Liver (tissue), 9 donors: ENCODE measurements around the gene CD82. TPM values are rescaled to one million over a fixed set of nuclear protein-coding genes. Genes with fewer than 3 reads are reported as not detected.

Experiments used
- DNase-seq: peaks from one replicate; pipeline ENCODE4 v3.0.0-alpha.2; 2017; ENCODE audit warnings: low spot score
- H3K27ac ChIP-seq, 2 donors: one replicate each; pipeline ENCODE4 v1.7.0; 2013; ENCODE audit warnings: inconsistent platforms in 2 of 2, low read length in 2 of 2, control low read depth in 1 of 2, low read depth in 1 of 2, mild to moderate bottlenecking in 1 of 2
- H3K27me3 ChIP-seq, 4 donors: one replicate each; pipeline versions ENCODE4 v1.6.1 to v1.7.0; 2013; ENCODE audit warnings: low read length in 3 of 4, inconsistent platforms in 1 of 4, mild to moderate bottlenecking in 1 of 4, moderate library complexity in 1 of 4; ENCODE audit not compliant: control insufficient read depth in 4 of 4, insufficient read depth in 4 of 4
- H3K36me3 ChIP-seq, 4 donors: one replicate each; pipeline versions ENCODE4 v1.6.1 to v1.7.0; 2013; ENCODE audit warnings: low read length in 3 of 4, mild to moderate bottlenecking in 3 of 4, low read depth in 1 of 4, moderate library complexity in 1 of 4; ENCODE audit not compliant: control insufficient read depth in 4 of 4, insufficient read depth in 3 of 4
- H3K4me1 ChIP-seq, 4 donors: one replicate each; pipeline versions ENCODE4 v1.6.1 to v1.7.0; 2013; ENCODE audit warnings: low read length in 3 of 4, mild to moderate bottlenecking in 3 of 4, moderate library complexity in 1 of 4; ENCODE audit not compliant: control insufficient read depth in 4 of 4, insufficient read depth in 4 of 4
- H3K4me3 ChIP-seq, 3 donors: one replicate each; pipeline versions ENCODE4 v1.6.1 to v1.7.0; 2013; ENCODE audit warnings: low read length in 3 of 3, control low read depth in 1 of 3, low read depth in 1 of 3, mild to moderate bottlenecking in 1 of 3
- H3K9ac ChIP-seq, 2 donors: one replicate each; pipeline ENCODE4 v1.7.0; 2013; ENCODE audit warnings: low read length in 2 of 2, mild to moderate bottlenecking in 2 of 2, moderate library complexity in 2 of 2, control low read depth in 1 of 2, low read depth in 1 of 2
- H3K9me3 ChIP-seq, 4 donors: one replicate each; pipeline versions ENCODE4 v1.6.1 to v1.7.0; 2013; ENCODE audit warnings: low read length in 3 of 4; ENCODE audit not compliant: control insufficient read depth in 4 of 4
- ATF3 ChIP-seq: IDR thresholded peaks from 2 replicates; pipeline ENCODE4 v1.6.1; 2016; ENCODE audit warnings: antibody characterized with exemption
- CTCF ChIP-seq: fragments of 150-350 bp; IDR thresholded peaks from 2 replicates; pipeline ENCODE4 v1.5.1; 2017; ENCODE audit warnings: improper control_type of control experiment, low read depth, low read length; ENCODE audit not compliant: missing input control
- EGR1 ChIP-seq, 2 donors: IDR thresholded peaks; 2 replicates each; pipeline ENCODE4 v1.6.1; 2016 to 2018; ENCODE audit warnings: antibody characterized with exemption in 2 of 2, low read depth in 2 of 2
- FOXA1 ChIP-seq: IDR thresholded peaks from 2 replicates; pipeline ENCODE4 v1.6.1; 2016; ENCODE audit warnings: antibody characterized with exemption
- FOXA2 ChIP-seq: IDR thresholded peaks from 2 replicates; pipeline ENCODE4 v1.6.1; 2016; ENCODE audit warnings: antibody characterized with exemption
- GABPA ChIP-seq, 2 donors: IDR thresholded peaks in 1 of 2; conservative IDR thresholded peaks in 1 of 2; 2 replicates each; pipeline ENCODE4 v1.6.1; 2016; ENCODE audit warnings: antibody characterized with exemption in 2 of 2, mild to moderate bottlenecking in 1 of 2, moderate library complexity in 1 of 2
- HNF4A ChIP-seq, 2 donors: conservative IDR thresholded peaks; 2 replicates each; pipeline ENCODE4 v1.6.1; 2016; ENCODE audit warnings: antibody characterized with exemption in 2 of 2, mild to moderate bottlenecking in 2 of 2
- HNF4G ChIP-seq: IDR thresholded peaks from 2 replicates; pipeline ENCODE4 v1.6.1; 2016; ENCODE audit warnings: antibody characterized with exemption
- JUND ChIP-seq, 2 donors: IDR thresholded peaks; 2 replicates each; pipeline ENCODE4 v1.6.1; 2016; ENCODE audit warnings: antibody characterized with exemption in 2 of 2
- MAX ChIP-seq: IDR thresholded peaks from 2 replicates; pipeline ENCODE4 v1.6.1; 2016; ENCODE audit warnings: antibody characterized with exemption
- NR2F2 ChIP-seq: IDR thresholded peaks from 2 replicates; pipeline ENCODE4 v1.6.1; 2016; ENCODE audit warnings: antibody characterized with exemption
- RAD21 ChIP-seq, 2 donors: IDR thresholded peaks; 2 replicates each; pipeline ENCODE4 v1.6.1; 2016; ENCODE audit warnings: antibody characterized with exemption in 2 of 2, mild to moderate bottlenecking in 2 of 2
- REST ChIP-seq: IDR thresholded peaks from 2 replicates; pipeline ENCODE4 v1.6.1; 2016; ENCODE audit warnings: antibody characterized with exemption, mild to moderate bottlenecking
- RXRA ChIP-seq, 2 donors: IDR thresholded peaks; 2 replicates each; pipeline ENCODE4 v1.6.1; 2017 to 2018; ENCODE audit warnings: antibody characterized with exemption in 2 of 2, mild to moderate bottlenecking in 1 of 2
- SP1 ChIP-seq: IDR thresholded peaks from 2 replicates; pipeline ENCODE4 v1.6.1; 2018; ENCODE audit warnings: antibody characterized with exemption, mild to moderate bottlenecking
- TAF1 ChIP-seq: conservative IDR thresholded peaks from 2 replicates; pipeline ENCODE4 v1.6.1; 2016; ENCODE audit warnings: antibody characterized with exemption, mild to moderate bottlenecking
- YY1 ChIP-seq: IDR thresholded peaks from 2 replicates; pipeline ENCODE4 v1.6.1; 2016; ENCODE audit warnings: antibody characterized with exemption, mild to moderate bottlenecking
- ZBTB33 ChIP-seq: IDR thresholded peaks from 2 replicates; pipeline ENCODE4 v1.6.1; 2016; ENCODE audit warnings: antibody characterized with exemption
- WGBS: extraction: QIAGEN DNeasy Blood & Tissue Kit; methylation state at CpG from one replicate; pipeline ENCODE4 v1.1.7; 2013; 5-methylcytosine and 5-hydroxymethylcytosine counted together
- polyA plus RNA-seq, 2 donors: library from polyadenylated mRNA; stranded (reverse) in 1 of 2; unstranded in 1 of 2; fragments of 200-250 nt in 1 of 2; fragments of >200 nt in 1 of 2; fragmentation: Nextera tagmentation in 1 of 2; extraction: Ambion mirVana in 1 of 2; gene quantifications; one replicate each; pipeline versions ENCODE4 v1.2.1 to v1.2.3, GENCODE V29; 2013 to 2015
- total RNA-seq, 2 donors: library from RNA; depleted of rRNA; stranded (reverse); fragments of >200 nt; gene quantifications; one replicate each; pipeline ENCODE4 v1.2.3, GENCODE V29; 2014
- donor health status: healthy.
- donor health status: healthy.
- donor health status: healthy.
- donor health status: healthy.
- donor health status: healthy.

CD82 gene
- total and polyA plus RNA-seq, 4 donors, result 27.4 to 82.6 (median 47.8) TPM

GRCh38 chr11:44654596-44654995 is 89.1 kb downstream of the CD82 start:
- H3K9me3 ChIP-seq, result no peaks in the 10 kb centered on the region
- H3K27ac ChIP-seq, result no peak overlapping the region
- TF ChIP-seq HNF4A (conservative IDR thresholded peaks at IDR 0.05) (no peak), HNF4G (no peak), JUND (IDR thresholded peaks at IDR 0.05) (no peak), REST (no peak), CTCF (no peak), RXRA (IDR thresholded peaks at IDR 0.05) (no peak), RAD21 (IDR thresholded peaks at IDR 0.05) (no peak), ATF3 (no peak), YY1 (no peak), NR2F2 (no peak), GABPA (IDR thresholded peaks at IDR 0.05 in 1 of 2, conservative IDR thresholded peaks at IDR 0.05 in 1 of 2) (no peak), ZBTB33 (no peak), FOXA1 (no peak), FOXA2 (no peak), MAX (no peak), TAF1 (no peak), EGR1 (IDR thresholded peaks at IDR 0.05; ENCODE audit: low read depth in 2 of 2) (no peak), SP1 (no peak)
- H3K27me3 ChIP-seq, result peaks cover 0 to 2% (median 0%) of the 10 kb centered on the region in 4 donors
- no peak overlapping the region for H3K4me3 ChIP-seq
- WGBS, result 96% methylated on average over 10 of the region's 10 CpGs
- H3K36me3 ChIP-seq, result no peaks in the 10 kb centered on the region
- no peak overlapping the region for H3K9ac ChIP-seq
- no peaks in the 10 kb centered on the region for H3K4me1 ChIP-seq
- no peak for DNase-seq
